Lower leg skin (tissue), 3 donors: ENCODE data around the gene CHMP5.

Source experiments
- CTCF ChIP-seq, 3 donors: fragments of 450-650 bp; IDR thresholded peaks; one replicate each; pipeline ENCODE4 v1.5.1; 2016; ENCODE audit warnings: antibody characterized with exemption in 3 of 3, mild to moderate bottlenecking in 3 of 3, moderate library complexity in 2 of 3
- POLR2A ChIP-seq, 2 donors: fragments of 450-650 bp; IDR thresholded peaks; one replicate each; pipeline ENCODE4 v1.6.1; 2016 to 2017; ENCODE audit warnings: antibody characterized with exemption in 2 of 2, mild to moderate bottlenecking in 1 of 2, moderate library complexity in 1 of 2

- TF ChIP-seq CTCF (IDR thresholded peaks at IDR 0.05), result no peak
- TF ChIP-seq POLR2A (IDR thresholded peaks at IDR 0.05), result no peak
Measured at GRCh38 chr9:33297432-33297831, 32.6 kb downstream of the CHMP5 start.
